Inflammatory macrophage (primary cell): Measurements from ENCODE around the gene TMSB4Y.

Source experiments
- DNase-seq, 2 donors: peaks; one replicate each; pipeline ENCODE4 v3.0.0-alpha.2; 2020 to 2022
- total RNA-seq, 18 experiments: gene quantifications; one replicate each; lab custom pipeline; 2026; ENCODE audit warnings: mixed read lengths in 6 of 18, inconsistent platforms in 2 of 18; lab: John Stamatoyannopoulos, UW

TMSB4Y gene
- 0.08 to 2.6 (median 1.2) reads per million in 18 experiments for total RNA-seq

GRCh38 chrY:13703568-13703968, at the start of gene TMSB4Y:
TMSB4Y (plus strand) TSS chrY:13703899.
- DNase-seq, result peak; percentile 85 to 92

GRCh38 chrY:13664162-13664561, 39.5 kb upstream of the TMSB4Y start:
- DNase-seq, result no peak

- no peak for DNase-seq
These were observed 32.6 kb upstream of the TMSB4Y start for GRCh38 chrY:13671122-13671521.

GRCh38 chrY:13702276-13702675, 1.4 kb upstream of the TMSB4Y start:
- DNase-seq, result no peak

- peak; percentile 19 to 42 for DNase-seq
These were observed 627 bp downstream of the TMSB4Y start for GRCh38 chrY:13704121-13704930.

- DNase-seq, result peak; percentile 18 to 48
These were observed 1.5 kb downstream of the TMSB4Y start for GRCh38 chrY:13705197-13705596.

GRCh38 chrY:13708038-13708437, 4.3 kb downstream of the TMSB4Y start:
- DNase-seq, result peak in 1 of 2 donors; percentile 12

- DNase-seq, result no peak
These were observed 15.3 kb downstream of the TMSB4Y start for GRCh38 chrY:13718996-13719395.

- peak; percentile 26 for DNase-seq
These were observed 25.8 kb downstream of the TMSB4Y start for GRCh38 chrY:13729517-13729916.

- DNase-seq, result peak; percentile 42 to 52
These were observed 34.9 kb downstream of the TMSB4Y start for GRCh38 chrY:13738618-13739017.

- DNase-seq, result peak; percentile 29
These were observed 47.8 kb downstream of the TMSB4Y start for GRCh38 chrY:13751289-13752071.

- DNase-seq, result peak; percentile 27 to 29
These were observed 51.0 kb downstream of the TMSB4Y start for GRCh38 chrY:13754661-13755060.
